Measurements from ENCODE around the gene AHI1. TPM values are rescaled to one million over a fixed set of nuclear protein-coding genes. Genes with fewer than 3 reads are reported as not detected.

The AHI1 gene
- total RNA-seq, 3 donors from 2014 or later (not counting 1 experiment from before 2014, with no cell fraction given), result 24.0 to 40.3 (median 32.4) TPM

GRCh38 chr6:135236319-135236718 is 261.2 kb downstream of the AHI1 start:
- no peak overlapping the region for H3K27ac ChIP-seq (ENCODE audit: low read length)
- Mint-ChIP-seq H3K9me3 (no peaks in the 10 kb centered on the region), H3K27ac (no peak overlapping the region), H3K4me1 (no peaks in the 10 kb centered on the region), H3K4me3 (no peak overlapping the region), H3K36me3 (no peaks in the 10 kb centered on the region), H3K27me3 (ENCODE audit: low read depth in 2 of 2) (peaks cover 0 to 2% of the 10 kb centered on the region in 2 donors)
- no peak for ATAC-seq
- no peak overlapping the region for H3K4me3 ChIP-seq (ENCODE audit: low read length)
- H3K36me3 ChIP-seq (ENCODE audit: control insufficient read depth, insufficient read depth, low read length), result no peaks in the 10 kb centered on the region
- no peaks in the 10 kb centered on the region for H3K9me3 ChIP-seq (ENCODE audit: control insufficient read depth, insufficient read depth, low read length)
- intact Hi-C loops (cut with micrococcal nuclease), result no loop called here
- no peaks in the 10 kb centered on the region for H3K4me1 ChIP-seq (ENCODE audit: control insufficient read depth, insufficient read depth, low read length)
- H3K27me3 ChIP-seq (ENCODE audit: control insufficient read depth, insufficient read depth, low read length), result no peaks in the 10 kb centered on the region
- WGBS (ENCODE audit: insufficient coverage), result 100% methylated on average over 1 of the region's 1 CpG
- DNase-seq, result no peak
- TF ChIP-seq CTCF (IDR thresholded peaks at IDR 0.05), result no peak

- H3K4me1 ChIP-seq (ENCODE audit: control insufficient read depth, insufficient read depth, low read length), result no peaks in the 10 kb centered on the region
- WGBS (ENCODE audit: insufficient coverage), result 76% methylated on average over 5 of the region's 5 CpGs
- no peaks in the 10 kb centered on the region for H3K36me3 Mint-ChIP-seq
- no peaks in the 10 kb centered on the region for H3K27me3 ChIP-seq (ENCODE audit: control insufficient read depth, insufficient read depth, low read length)
- H3K4me1 Mint-ChIP-seq, result no peaks in the 10 kb centered on the region
- no peak overlapping the region for H3K4me3 ChIP-seq (ENCODE audit: low read length)
- no peaks in the 10 kb centered on the region for H3K9me3 ChIP-seq (ENCODE audit: control insufficient read depth, insufficient read depth, low read length)
- H3K27ac ChIP-seq (ENCODE audit: low read length), result no peak overlapping the region
- H3K27ac Mint-ChIP-seq, result no peak overlapping the region
- ATAC-seq (no peak), DNase-seq (no peak)
- peaks cover 0 to 2% of the 10 kb centered on the region in 2 donors for H3K27me3 Mint-ChIP-seq (ENCODE audit: low read depth in 2 of 2)
- intact Hi-C loops (cut with micrococcal nuclease), result no loop called here
- TF ChIP-seq CTCF (IDR thresholded peaks at IDR 0.05), result no peak
- no peaks in the 10 kb centered on the region for H3K36me3 ChIP-seq (ENCODE audit: control insufficient read depth, insufficient read depth, low read length)
- H3K4me3 Mint-ChIP-seq, result no peak overlapping the region
- no peaks in the 10 kb centered on the region for H3K9me3 Mint-ChIP-seq
These were observed 261.8 kb downstream of the AHI1 start for GRCh38 chr6:135235716-135236115.

- Histone ChIP-seq H3K4me3 (ENCODE audit: low read length) (no peak overlapping the region), H3K27ac (ENCODE audit: low read length) (no peak overlapping the region), H3K36me3 (ENCODE audit: control insufficient read depth, insufficient read depth, low read length) (no peaks in the 10 kb centered on the region), H3K4me1 (ENCODE audit: control insufficient read depth, insufficient read depth, low read length) (no peaks in the 10 kb centered on the region), H3K9me3 (ENCODE audit: control insufficient read depth, insufficient read depth, low read length) (no peaks in the 10 kb centered on the region), H3K27me3 (ENCODE audit: control insufficient read depth, insufficient read depth, low read length) (no peaks in the 10 kb centered on the region)
- Mint-ChIP-seq H3K4me3 (no peak overlapping the region), H3K36me3 (no peaks in the 10 kb centered on the region), H3K9me3 (no peaks in the 10 kb centered on the region), H3K27me3 (ENCODE audit: low read depth in 2 of 2) (peaks cover 0 to 2% of the 10 kb centered on the region in 2 donors), H3K4me1 (no peaks in the 10 kb centered on the region), H3K27ac (no peak overlapping the region)
- DNase-seq (no peak), ATAC-seq (no peak)
- no CpG with 5 or more reads among the region's 1 CpG for WGBS (ENCODE audit: insufficient coverage)
- intact Hi-C loops (cut with micrococcal nuclease), result no loop called here
- TF ChIP-seq CTCF (IDR thresholded peaks at IDR 0.05), result no peak
These were observed 263.1 kb downstream of the AHI1 start for GRCh38 chr6:135234492-135234780.

GRCh38 chr6:135233686-135234491 is 263.7 kb downstream of the AHI1 start:
- no peaks in the 10 kb centered on the region for H3K27me3 ChIP-seq (ENCODE audit: control insufficient read depth, insufficient read depth, low read length)
- ATAC-seq, result no peak
- H3K36me3 Mint-ChIP-seq, result no peaks in the 10 kb centered on the region
- H3K4me1 ChIP-seq (ENCODE audit: control insufficient read depth, insufficient read depth, low read length), result no peaks in the 10 kb centered on the region
- no peak for DNase-seq
- peaks cover 0 to 2% of the 10 kb centered on the region in 2 donors for H3K27me3 Mint-ChIP-seq (ENCODE audit: low read depth in 2 of 2)
- no peaks in the 10 kb centered on the region for H3K9me3 ChIP-seq (ENCODE audit: control insufficient read depth, insufficient read depth, low read length)
- no peak overlapping the region for H3K4me3 ChIP-seq (ENCODE audit: low read length)
- TF ChIP-seq CTCF (IDR thresholded peaks at IDR 0.05), result no peak
- no peaks in the 10 kb centered on the region for H3K9me3 Mint-ChIP-seq
- no peak overlapping the region for H3K27ac Mint-ChIP-seq
- no peak overlapping the region for H3K27ac ChIP-seq (ENCODE audit: low read length)
- no peak overlapping the region for H3K4me3 Mint-ChIP-seq
- intact Hi-C loops (cut with micrococcal nuclease), result no loop called here
- WGBS (ENCODE audit: insufficient coverage), result 77% methylated on average over 5 of the region's 5 CpGs
- no peaks in the 10 kb centered on the region for H3K4me1 Mint-ChIP-seq
- H3K36me3 ChIP-seq (ENCODE audit: control insufficient read depth, insufficient read depth, low read length), result no peaks in the 10 kb centered on the region
